Cardiac muscle cell (in vitro differentiated cells and primary cell): ENCODE results near the gene SPINK1. TPM values are rescaled to one million over a fixed set of nuclear protein-coding genes. Genes with fewer than 3 reads are reported as not detected.

ENCODE experiments used
- DNase-seq, 2 donors: peaks; one replicate each; pipeline versions ENCODE4 v3.0.0 to v3.0.0-alpha.2; 2010 to 2017; ENCODE audit warnings: low read depth in 1 of 2, low spot score in 1 of 2
- H3K27ac ChIP-seq: fragments of 200-600 bp; sonication (generic); 2 replicates; pipeline ENCODE4 v1.5.1; 2016
- H3K27me3 ChIP-seq: fragments of 200-600 bp; sonication (generic); 2 replicates; pipeline ENCODE4 v1.6.0; 2016; ENCODE audit warnings: control low read depth
- H3K36me3 ChIP-seq: fragments of 200-600 bp; sonication (generic); 2 replicates; pipeline ENCODE4 v1.5.1; 2016; ENCODE audit warnings: control low read depth
- H3K4me1 ChIP-seq: fragments of 200-600 bp; sonication (generic); 2 replicates; pipeline ENCODE4 v1.8.1; 2017; ENCODE audit warnings: low read depth, mild to moderate bottlenecking, mixed run types
- H3K4me3 ChIP-seq: fragments of 200-600 bp; sonication (generic); 2 replicates; pipeline ENCODE4 v1.5.1; 2016; ENCODE audit warnings: mild to moderate bottlenecking
- H3K9me3 ChIP-seq: fragments of 200-600 bp; sonication (generic); 2 replicates; pipeline ENCODE4 v1.5.1; 2017; ENCODE audit warnings: low read depth, mild to moderate bottlenecking, control low read depth
- CTCF ChIP-seq: IDR thresholded peaks from 2 replicates; pipeline ENCODE4 v1.5.1; 2012; ENCODE audit warnings: low read depth, mild to moderate bottlenecking, low read length
- polyA plus RNA-seq: library from polyadenylated mRNA; unstranded; fragments of >200 nt; fragmentation: Nextera tagmentation; extraction: Ambion mirVana; gene quantifications from 2 replicates; pipeline ENCODE4 v1.2.1, GENCODE V29; 2016
- total RNA-seq: library from RNA; depleted of rRNA; stranded (reverse); fragments of >200 nt; gene quantifications from 2 replicates; pipeline ENCODE4 v1.2.3, GENCODE V29; 2016

SPINK1 gene
- total and polyA plus RNA-seq, 2 experiments from 2014 or later, result 2.6 TPM; not detected in 1

GRCh38 chr5:147776989-147777388 is 54.5 kb downstream of the SPINK1 start:
- Histone ChIP-seq H3K27ac (no peak overlapping the region), H3K4me1 (peaks cover 10% of the 10 kb centered on the region), H3K9me3 (no peaks in the 10 kb centered on the region), H3K4me3 (no peak overlapping the region), H3K36me3 (no peaks in the 10 kb centered on the region), H3K27me3 (no peaks in the 10 kb centered on the region)
- TF ChIP-seq CTCF, result no peak
- no peak for DNase-seq

Other genes with a start within 250 kb of the SPINK1 start
- gene JAKMIP2, start 48.9 kb downstream of the SPINK1 start, total RNA-seq, result 15.9 and 19.6 TPM in 2 replicates
- 14.5 and 20.0 TPM in 2 replicates for gene JAKMIP2, start 48.9 kb downstream of the SPINK1 start, polyA plus RNA-seq
- not detected in 2 replicates for gene SCGB3A2, start 47.0 kb upstream of the SPINK1 start, total RNA-seq
- 0.37 TPM in 1 of 2 replicates, not detected in the other for gene SCGB3A2, start 47.0 kb upstream of the SPINK1 start, polyA plus RNA-seq
- not detected in 2 replicates for gene C5orf46, start 74.9 kb upstream of the SPINK1 start, total RNA-seq
- gene C5orf46, start 74.9 kb upstream of the SPINK1 start, polyA plus RNA-seq, result 0.43 TPM in 1 of 2 replicates, not detected in the other
- gene SPINK5, start 232.3 kb upstream of the SPINK1 start, total RNA-seq, result 5.3 and 6.1 TPM in 2 replicates
- gene SPINK5, start 232.3 kb upstream of the SPINK1 start, polyA plus RNA-seq, result 3.5 and 5.5 TPM in 2 replicates